ENCODE results near the gene DNAH14. TPM values are rescaled to one million over a fixed set of nuclear protein-coding genes. Genes with fewer than 3 reads are reported as not detected.

Gene DNAH14
- total RNA-seq, 1 experiment from 2014 or later = 33.2 TPM

DNA sequence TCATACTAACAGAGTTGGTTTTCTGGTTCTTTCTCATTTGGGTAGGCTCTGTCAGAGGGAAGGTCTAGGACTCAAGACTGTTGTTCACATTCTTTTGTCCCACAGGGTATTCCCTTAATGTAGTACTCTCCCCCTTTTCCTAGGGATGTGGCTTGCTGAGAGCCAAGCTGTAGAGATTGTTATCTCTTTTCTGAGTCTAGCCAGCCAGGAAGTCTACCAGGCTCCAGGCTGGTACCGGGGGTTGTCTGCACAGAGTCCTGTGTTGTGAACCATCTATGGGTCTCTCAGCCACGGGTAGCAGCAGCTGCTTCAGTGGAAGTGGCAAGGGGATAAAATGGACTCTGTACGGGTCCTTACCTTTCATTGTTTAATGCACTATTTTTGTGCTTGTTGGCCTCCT, 272.0 kb downstream of the DNAH14 start:
- no peak overlapping the region for H3K9ac ChIP-seq (ENCODE audit: low read length)
- no peak overlapping the region for H3K27ac ChIP-seq (ENCODE audit: low read depth, low read length)
- intact Hi-C loops (cut with micrococcal nuclease) = no loop called here
- no peaks in the 10 kb centered on the region for H3K27me3 ChIP-seq (ENCODE audit: insufficient read depth, low read length)
- RAD21 ChIA-PET (ENCODE audit: low non-redundant PET in 1 of 2, low total read pairs in 2 of 2, uncharacterized antibody in 2 of 2, unreplicated experiment in 2 of 2) = no interaction called here
- no peak overlapping the region for H2AFZ ChIP-seq (ENCODE audit: low read depth, low read length, poor library complexity, severe bottlenecking)
- H3K36me3 ChIP-seq (ENCODE audit: control insufficient read depth in 1 of 2, insufficient read depth in 2 of 2, low read length in 2 of 2) = no peaks in the 10 kb centered on the region
- POLR2A ChIA-PET = no interaction called here
- no peaks in the 10 kb centered on the region for H3K79me2 ChIP-seq (ENCODE audit: insufficient read depth, low read length)
- BruUV-seq (replicated peaks) = no TSS peak
- CTCF ChIA-PET = no interaction called here
- H3K4me3 ChIP-seq (replicated peaks in 1 of 2; ENCODE audit: low read depth in 1 of 2, low read length in 2 of 2) = no peak overlapping the region
- DNase-seq (ENCODE audit: low read depth, low spot score) (no peak), ATAC-seq (no peak)
- H3K9me3 ChIP-seq (ENCODE audit: control insufficient read depth in 1 of 2, insufficient read depth in 1 of 2, low read depth in 1 of 2, low read length in 2 of 2) = no peaks in the 10 kb centered on the region
- H3K9me2 ChIP-seq (ENCODE audit: insufficient read depth) = no peaks in the 10 kb centered on the region
- no peak for TF ChIP-seq YY1 (IDR thresholded peaks at IDR 0.05; ENCODE audit: extremely low read depth, insufficient replicate concordance, low read depth, low read length)
- TF ChIP-seq, protein P1, sequence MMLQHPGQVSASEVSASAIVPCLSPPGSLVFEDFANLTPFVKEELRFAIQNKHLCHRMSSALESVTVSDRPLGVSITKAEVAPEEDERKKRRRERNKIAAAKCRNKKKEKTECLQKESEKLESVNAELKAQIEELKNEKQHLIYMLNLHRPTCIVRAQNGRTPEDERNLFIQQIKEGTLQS (IDR thresholded peaks at IDR 0.05) = no peak
- no peak for TF ChIP-seq ZFX (IDR thresholded peaks at IDR 0.05)
- no peak for TF ChIP-seq EZH2phosphoT487 (IDR thresholded peaks at IDR 0.05; ENCODE audit: borderline replicate concordance)
- no peak for TF ChIP-seq ZNF274 (IDR thresholded peaks at IDR 0.05; ENCODE audit: low read depth, low read length)
- TF ChIP-seq POLR2A (IDR thresholded peaks at IDR 0.05; ENCODE audit: borderline replicate concordance, extremely low read depth, insufficient read depth, insufficient read length) = no peak
- H3K4me1 ChIP-seq (ENCODE audit: control insufficient read depth in 1 of 2, insufficient read depth in 2 of 2, low read length in 2 of 2) = no peaks in the 10 kb centered on the region
- H3K4me2 ChIP-seq (ENCODE audit: low read length) = no peak overlapping the region
- H4K20me1 ChIP-seq (ENCODE audit: insufficient read depth) = no peaks in the 10 kb centered on the region

DNA sequence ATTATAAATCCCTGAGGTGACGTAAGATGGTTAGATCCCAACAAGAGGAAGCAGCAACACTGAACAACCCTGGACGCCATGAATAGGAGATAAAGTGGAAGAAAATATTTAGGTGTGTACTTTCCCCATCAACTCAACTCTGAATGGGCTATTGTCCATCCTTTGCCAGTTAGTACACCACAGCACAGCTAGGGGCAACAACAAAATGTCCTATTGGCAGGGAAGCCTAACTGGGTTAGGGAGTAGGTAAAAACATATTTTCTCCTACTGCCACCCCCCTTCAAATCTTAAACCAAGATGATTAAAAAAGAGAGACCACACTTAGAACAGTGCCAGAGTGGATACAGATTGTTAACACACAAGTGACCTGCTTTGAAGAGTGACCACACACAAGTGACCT, 278.3 kb downstream of the DNAH14 start:
- Histone ChIP-seq H3K27me3 (ENCODE audit: insufficient read depth, low read length) (no peaks in the 10 kb centered on the region), H3K4me2 (ENCODE audit: low read length) (no peak overlapping the region), H3K9ac (ENCODE audit: low read length) (no peak overlapping the region), H3K36me3 (ENCODE audit: control insufficient read depth in 1 of 2, insufficient read depth in 2 of 2, low read length in 2 of 2) (no peaks in the 10 kb centered on the region), H3K9me2 (ENCODE audit: insufficient read depth) (no peaks in the 10 kb centered on the region), H3K4me1 (ENCODE audit: control insufficient read depth in 1 of 2, insufficient read depth in 2 of 2, low read length in 2 of 2) (no peaks in the 10 kb centered on the region), H2AFZ (ENCODE audit: low read depth, low read length, poor library complexity, severe bottlenecking) (no peak overlapping the region), H3K79me2 (ENCODE audit: insufficient read depth, low read length) (no peaks in the 10 kb centered on the region), H4K20me1 (ENCODE audit: insufficient read depth) (no peaks in the 10 kb centered on the region), H3K27ac (ENCODE audit: low read depth, low read length) (no peak overlapping the region), H3K4me3 (replicated peaks in 1 of 2; ENCODE audit: low read depth in 1 of 2, low read length in 2 of 2) (no peak overlapping the region), H3K9me3 (ENCODE audit: control insufficient read depth in 1 of 2, insufficient read depth in 1 of 2, low read depth in 1 of 2, low read length in 2 of 2) (0 out of 4 replicates have a peak, but pooled peaks cover 0 to 6% of the 10 kb centered on the region in 2 experiments)
- ChIA-PET POLR2A (no interaction called here), RAD21 (ENCODE audit: low non-redundant PET in 1 of 2, low total read pairs in 2 of 2, uncharacterized antibody in 2 of 2, unreplicated experiment in 2 of 2) (no interaction called here), CTCF (no interaction called here)
- TF ChIP-seq, protein P2, sequence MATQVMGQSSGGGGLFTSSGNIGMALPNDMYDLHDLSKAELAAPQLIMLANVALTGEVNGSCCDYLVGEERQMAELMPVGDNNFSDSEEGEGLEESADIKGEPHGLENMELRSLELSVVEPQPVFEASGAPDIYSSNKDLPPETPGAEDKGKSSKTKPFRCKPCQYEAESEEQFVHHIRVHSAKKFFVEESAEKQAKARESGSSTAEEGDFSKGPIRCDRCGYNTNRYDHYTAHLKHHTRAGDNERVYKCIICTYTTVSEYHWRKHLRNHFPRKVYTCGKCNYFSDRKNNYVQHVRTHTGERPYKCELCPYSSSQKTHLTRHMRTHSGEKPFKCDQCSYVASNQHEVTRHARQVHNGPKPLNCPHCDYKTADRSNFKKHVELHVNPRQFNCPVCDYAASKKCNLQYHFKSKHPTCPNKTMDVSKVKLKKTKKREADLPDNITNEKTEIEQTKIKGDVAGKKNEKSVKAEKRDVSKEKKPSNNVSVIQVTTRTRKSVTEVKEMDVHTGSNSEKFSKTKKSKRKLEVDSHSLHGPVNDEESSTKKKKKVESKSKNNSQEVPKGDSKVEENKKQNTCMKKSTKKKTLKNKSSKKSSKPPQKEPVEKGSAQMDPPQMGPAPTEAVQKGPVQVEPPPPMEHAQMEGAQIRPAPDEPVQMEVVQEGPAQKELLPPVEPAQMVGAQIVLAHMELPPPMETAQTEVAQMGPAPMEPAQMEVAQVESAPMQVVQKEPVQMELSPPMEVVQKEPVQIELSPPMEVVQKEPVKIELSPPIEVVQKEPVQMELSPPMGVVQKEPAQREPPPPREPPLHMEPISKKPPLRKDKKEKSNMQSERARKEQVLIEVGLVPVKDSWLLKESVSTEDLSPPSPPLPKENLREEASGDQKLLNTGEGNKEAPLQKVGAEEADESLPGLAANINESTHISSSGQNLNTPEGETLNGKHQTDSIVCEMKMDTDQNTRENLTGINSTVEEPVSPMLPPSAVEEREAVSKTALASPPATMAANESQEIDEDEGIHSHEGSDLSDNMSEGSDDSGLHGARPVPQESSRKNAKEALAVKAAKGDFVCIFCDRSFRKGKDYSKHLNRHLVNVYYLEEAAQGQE (IDR thresholded peaks at IDR 0.05; ENCODE audit: low read depth) = no peak
- no peak for TF ChIP-seq EZH2 (IDR thresholded peaks at IDR 0.05)
- TF ChIP-seq RAD21 (IDR thresholded peaks at IDR 0.05; ENCODE audit: low read depth) = no peak
- DNase-seq (ENCODE audit: low read depth, low spot score) = no peak
- intact Hi-C loops (cut with micrococcal nuclease) = no loop called here
- ATAC-seq = no peak
- no TSS peak for BruUV-seq (replicated peaks)
